H1 (cell line): ENCODE results near the gene CCDC93. TPM values are rescaled to one million over a fixed set of nuclear protein-coding genes. Genes with fewer than 3 reads are reported as not detected.

ENCODE experiments used
- CTCF ChIA-PET: fragments of 300-600 bp; sonication (Branson Sonifier 250); formaldehyde crosslinking; loops from one replicate; lab custom pipeline; 2021; ENCODE audit not compliant: partially characterized antibody; lab: Charles Lee
- POLR2A ChIA-PET: fragments of 300-600 bp; sonication (Branson Sonifier 250); formaldehyde crosslinking; loops from one replicate; lab custom pipeline; 2021; ENCODE audit warnings: inconsistent platforms; ENCODE audit not compliant: partially characterized antibody; lab: Charles Lee
- DNase-seq, 2 experiments: peaks; one replicate each; pipeline versions ENCODE4 v3.0.0 to v3.0.0-alpha.2; 2010 to 2022; ENCODE audit warnings: low spot score in 2 of 2, low read depth in 1 of 2, mixed read lengths in 1 of 2
- FAIRE-seq: peaks from 2 replicates; lab custom pipeline; 2011; peaks lifted over from hg19 to GRCh38; lab: Jason Lieb, UNC
- H2AFZ ChIP-seq: 2 replicates; pipeline ENCODE4 v1.8.1; 2012; ENCODE audit warnings: low read length, inconsistent platforms
- H2AK5ac ChIP-seq: 2 replicates; pipeline ENCODE4 v1.6.1; 2013; ENCODE audit warnings: low read depth, low read length
- H2BK120ac ChIP-seq: replicated peaks from 2 replicates; pipeline ENCODE3; 2013; ENCODE audit warnings: low read depth, low read length, inconsistent platforms
- H2BK12ac ChIP-seq: 2 replicates; pipeline ENCODE4 v1.6.1; 2013; ENCODE audit warnings: low read depth, low read length
- H2BK15ac ChIP-seq: 2 replicates; pipeline ENCODE4 v1.6.1; 2013; ENCODE audit warnings: low read length
- H2BK20ac ChIP-seq: 2 replicates; pipeline ENCODE4 v1.6.1; 2013; ENCODE audit warnings: low read length
- H2BK5ac ChIP-seq: 2 replicates; pipeline ENCODE4 v1.6.1; 2013; ENCODE audit warnings: low read depth, low read length
- H3K14ac ChIP-seq: 2 replicates; pipeline ENCODE4 v1.6.1; 2013; ENCODE audit warnings: inconsistent platforms; ENCODE audit not compliant: insufficient read length
- H3K18ac ChIP-seq: 2 replicates; pipeline ENCODE4 v1.6.1; 2013; ENCODE audit warnings: low read length; ENCODE audit errors: extremely low read depth
- H3K23ac ChIP-seq: 2 replicates; pipeline ENCODE4 v1.6.1; 2013; ENCODE audit warnings: inconsistent platforms; ENCODE audit not compliant: insufficient read length
- H3K23me2 ChIP-seq: 2 replicates; pipeline ENCODE4 v1.6.1; 2013; ENCODE audit warnings: low read depth, low read length
- H3K27ac ChIP-seq: 2 replicates; pipeline ENCODE4 v1.6.1; 2011; ENCODE audit warnings: low read depth, low read length, inconsistent platforms
- H3K27me3 ChIP-seq, 4 experiments: replicated peaks in 1 of 4; 1 replicate in 1 of 4; 2 replicates in 3 of 4; pipeline versions ENCODE4 v1.6.1 to v1.8.1; 2011 to 2013; ENCODE audit warnings: low read length in 3 of 4, mild to moderate bottlenecking in 3 of 4, inconsistent platforms in 2 of 4, mixed read lengths in 2 of 4, moderate library complexity in 1 of 4; ENCODE audit not compliant: control insufficient read depth in 3 of 4, insufficient read depth in 3 of 4; ENCODE audit errors: extremely low read depth in 1 of 4
- H3K36me3 ChIP-seq, 4 experiments: 2 replicates each; pipeline versions ENCODE4 v1.6.1 to v1.8.1; 2011 to 2013; ENCODE audit warnings: mild to moderate bottlenecking in 4 of 4, low read length in 3 of 4, moderate library complexity in 2 of 4, control low read depth in 1 of 4, inconsistent platforms in 1 of 4; ENCODE audit not compliant: insufficient read depth in 4 of 4, control insufficient read depth in 2 of 4
- H3K4ac ChIP-seq: replicated peaks from 2 replicates; pipeline ENCODE3; 2013; ENCODE audit warnings: low read length, low read depth, mixed read lengths, inconsistent platforms; ENCODE audit not compliant: insufficient read length
- H3K4me1 ChIP-seq, 4 experiments: replicated peaks in 1 of 4; 1 replicate in 1 of 4; 2 replicates in 3 of 4; pipeline versions ENCODE4 v1.6.1 to v1.8.1; 2011 to 2013; ENCODE audit warnings: low read length in 3 of 4, inconsistent platforms in 2 of 4, mixed read lengths in 1 of 4; ENCODE audit not compliant: insufficient read depth in 4 of 4, control insufficient read depth in 3 of 4
- H3K4me2 ChIP-seq, 2 experiments: 2 replicates each; pipeline versions ENCODE4 v1.6.1 to v1.8.1; 2011 to 2013; ENCODE audit warnings: low read depth in 2 of 2, low read length in 2 of 2, control low read depth in 1 of 2, inconsistent platforms in 1 of 2, mild to moderate bottlenecking in 1 of 2; ENCODE audit not compliant: insufficient read depth in 1 of 2
- H3K4me3 ChIP-seq, 4 experiments: fragments of 200-600, 300-600 bp in 1 of 4; sonication (generic), shearing (Covaris generic), sonication (Bioruptor Twin) in 1 of 4; 2 replicates each; pipeline versions ENCODE4 v1.5.1 to v1.8.1; 2011 to 2016; ENCODE audit warnings: low read length in 4 of 4, low read depth in 3 of 4, control low read depth in 2 of 4, inconsistent platforms in 2 of 4, mild to moderate bottlenecking in 2 of 4, mixed read lengths in 1 of 4, moderate library complexity in 1 of 4; ENCODE audit not compliant: insufficient read depth in 2 of 4; ENCODE audit errors: extremely low read depth in 1 of 4
- H3K56ac ChIP-seq: replicated peaks from 2 replicates; pipeline ENCODE3; 2013; ENCODE audit warnings: low read depth, mild to moderate bottlenecking, mixed read lengths, low read length, inconsistent platforms; ENCODE audit not compliant: insufficient read length
- H3K79me1 ChIP-seq: 2 replicates; pipeline ENCODE4 v1.6.1; 2013; ENCODE audit warnings: low read depth, low read length, control low read depth
- H3K79me2 ChIP-seq, 2 experiments: 2 replicates each; pipeline versions ENCODE4 v1.6.1 to v1.8.1; 2012 to 2013; ENCODE audit warnings: low read length in 2 of 2, mild to moderate bottlenecking in 2 of 2, inconsistent platforms in 1 of 2; ENCODE audit not compliant: insufficient read depth in 2 of 2, control insufficient read depth in 1 of 2
- H3K9ac ChIP-seq, 4 experiments: replicated peaks in 1 of 4; 1 replicate in 1 of 4; 2 replicates in 3 of 4; pipeline versions ENCODE4 v1.6.1 to v1.8.1; 2011 to 2013; ENCODE audit warnings: low read depth in 3 of 4, low read length in 3 of 4, control low read depth in 2 of 4, mild to moderate bottlenecking in 2 of 4, moderate library complexity in 2 of 4, inconsistent platforms in 1 of 4; ENCODE audit errors: extremely low read depth in 1 of 4
- H3K9me3 ChIP-seq, 2 experiments: 2 replicates each; pipeline versions ENCODE4 v1.6.1 to v1.8.1; 2012 to 2013; ENCODE audit warnings: mild to moderate bottlenecking in 2 of 2, moderate library complexity in 2 of 2, control low read depth in 1 of 2, inconsistent platforms in 1 of 2, low read depth in 1 of 2, low read length in 1 of 2, mixed read lengths in 1 of 2; ENCODE audit not compliant: insufficient read depth in 2 of 2
- H4K20me1 ChIP-seq, 2 experiments: replicated peaks in 1 of 2; 2 replicates each; pipeline versions ENCODE3 to v1.8.1; 2011 to 2013; ENCODE audit warnings: inconsistent platforms in 2 of 2, low read length in 2 of 2, mild to moderate bottlenecking in 1 of 2; ENCODE audit not compliant: insufficient read depth in 2 of 2, control insufficient read depth in 1 of 2
- H4K5ac ChIP-seq: 2 replicates; pipeline ENCODE4 v1.6.1; 2013; ENCODE audit warnings: low read length, low read depth, mixed read lengths, inconsistent platforms; ENCODE audit not compliant: insufficient read length
- H4K8ac ChIP-seq: 2 replicates; pipeline ENCODE4 v1.8.0; 2013; ENCODE audit warnings: mild to moderate bottlenecking, moderate library complexity, low read length, inconsistent platforms; ENCODE audit not compliant: insufficient read depth; ENCODE audit errors: extremely low read depth
- H4K91ac ChIP-seq: replicated peaks from 2 replicates; pipeline ENCODE3; 2013; ENCODE audit warnings: low read length, mixed read lengths, inconsistent platforms; ENCODE audit not compliant: insufficient read length
- NRF1 ChIP-seq: IDR thresholded peaks from 2 replicates; pipeline ENCODE4 v1.6.1; 2011; ENCODE audit warnings: mild to moderate bottlenecking, low read depth, low read length, improper control_type of control experiment
- WGBS, 2 experiments: shearing (Covaris generic) in 1 of 2; methylation state at CpG; one replicate each; pipeline versions ENCODE4 v1.1.6 to v1.1.7; 2013 to 2015; ENCODE audit warnings: low lambda C conversion rate in 2 of 2, mixed read lengths in 2 of 2, inconsistent platforms in 1 of 2, low coverage in 1 of 2, missing lambda C conversion rate in 1 of 2; ENCODE audit not compliant: insufficient replicate concordance in 2 of 2, insufficient coverage in 1 of 2, insufficient read length in 1 of 2; ENCODE audit errors: extremely low coverage in 1 of 2, missing lambda C conversion rate in 1 of 2; 5-methylcytosine and 5-hydroxymethylcytosine counted together
- polyA plus RNA-seq, 7 experiments: library from polyadenylated mRNA; depleted of rRNA in 3 of 7; stranded (reverse) in 5 of 7; unstranded in 2 of 7; fragments of >200 nt in 5 of 7; fragments of 200-250 nt in 2 of 7; gene quantifications; 1 replicate in 5 of 7; 2 replicates in 1 of 7; 4 replicates in 1 of 7; pipeline versions ENCODE4 v1.2.1 to v1.2.3, GENCODE V29; 2011 to 2013; ENCODE audit warnings: missing spikeins in 2 of 7, mixed read lengths in 2 of 7
- total RNA-seq: library from RNA; stranded (reverse); fragmentation: NEBNext Ultra II Directional; extraction: Animal tissue kit (Norgen Biotek cat#: 25700); gene quantifications from 2 replicates; pipeline ENCODE4 v1.2.1, GENCODE V29; 2021

The CCDC93 gene
- total and polyA plus RNA-seq, 2 of the 8 experiments (the other 6 are each of a cell fraction or from before 2014, with no cell fraction given), result 5.5 to 18.0 TPM

GRCh38 chr2:117921520-117921919, 92.3 kb downstream of the CCDC93 start:
- POLR2A ChIA-PET, result no interaction called here
- no peak for DNase-seq

More at GRCh38 chr2:117921520-117921919, 92.3 kb downstream of the CCDC93 start:
- no peak for FAIRE-seq
- no peak overlapping the region for H3K4me2 ChIP-seq
- no peak overlapping the region for H2BK15ac ChIP-seq
- H3K56ac ChIP-seq, result no peak overlapping the region
- no peak overlapping the region for H3K23ac ChIP-seq
- no peak overlapping the region for H2BK12ac ChIP-seq
- H3K4me3 ChIP-seq, result no peak overlapping the region
- H3K14ac ChIP-seq, result no peak overlapping the region
- H2BK5ac ChIP-seq, result no peak overlapping the region
- H2BK120ac ChIP-seq, result no peak overlapping the region
- no peak overlapping the region for H4K5ac ChIP-seq
- no peak for TF ChIP-seq NRF1
- no peak overlapping the region for H2AK5ac ChIP-seq
- no peaks in the 10 kb centered on the region for H3K27me3 ChIP-seq
- H3K9ac ChIP-seq, result no peak overlapping the region
- H4K8ac ChIP-seq, result no peak overlapping the region
- no peaks in the 10 kb centered on the region for H3K4me1 ChIP-seq
- no peak overlapping the region for H3K4ac ChIP-seq
- WGBS, 2 experiments, result 92% methylated on average over 3 of the region's 3 CpGs; no CpG with 5 or more reads in 1 of the 2 experiments
- no peak overlapping the region for H2AFZ ChIP-seq
- peaks cover 8 to 15% of the 10 kb centered on the region in 2 experiments; a peak in 3 of 4 replicates for H3K9me3 ChIP-seq
- H4K20me1 ChIP-seq, result peaks cover 0 to 2% of the 10 kb centered on the region in 2 experiments
- H3K79me2 ChIP-seq, result no peaks in the 10 kb centered on the region
- no peak overlapping the region for H3K18ac ChIP-seq
- no peaks in the 10 kb centered on the region for H3K23me2 ChIP-seq
- peaks cover 6 to 35% (median 26%) of the 10 kb centered on the region in 4 experiments; a peak in 6 of 8 replicates for H3K36me3 ChIP-seq
- no peak overlapping the region for H4K91ac ChIP-seq
- CTCF ChIA-PET, result interaction anchor here (0.6 to 0.7 kb wide), 3 partner anchors 75 to 80 kb away, joined by 3 read pairs; no protein-coding TSS in a partner anchor
- no peak overlapping the region for H2BK20ac ChIP-seq
- no peaks in the 10 kb centered on the region; the same call in 1 of the 2 replicates for H3K79me1 ChIP-seq
- no peak overlapping the region for H3K27ac ChIP-seq
